Stimulated activated CD4-positive, alpha-beta T cell treated with anti-CD3 and anti-CD28 coated beads, Interleukin-15, amount 100 ng/mL, for 24 hours (primary cell): ENCODE measurements around the gene KRT72.
"Not testable (repeated sequence)": the region's sequence is repeated elsewhere in the genome, so short reads cannot be mapped to it uniquely, and the experiment has no call there.

Experiments
- DNase-seq: peaks from one replicate; pipeline ENCODE4 v3.0.0-alpha.2; 2020

The KRT72 gene

DNA sequence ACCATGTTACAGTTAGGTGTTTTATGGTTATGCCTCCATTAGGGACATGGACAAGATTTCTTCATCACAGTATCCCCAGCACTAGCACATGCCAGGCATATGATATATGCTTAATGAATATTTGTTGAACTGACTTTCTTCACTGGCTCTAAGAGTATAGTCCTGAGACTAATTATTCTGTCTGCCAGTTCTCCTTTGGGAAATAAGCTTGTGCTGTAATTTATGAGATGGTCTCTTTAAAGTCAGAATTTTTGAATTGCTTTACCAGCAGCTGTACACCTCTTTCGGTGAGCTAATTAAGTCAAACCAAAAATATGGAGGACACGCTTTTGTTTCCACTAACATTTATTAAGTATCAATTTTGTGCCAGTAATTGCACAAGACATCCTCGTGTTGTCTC lies 4.8 kb upstream of the KRT72 start:
- no peak for DNase-seq

DNA sequence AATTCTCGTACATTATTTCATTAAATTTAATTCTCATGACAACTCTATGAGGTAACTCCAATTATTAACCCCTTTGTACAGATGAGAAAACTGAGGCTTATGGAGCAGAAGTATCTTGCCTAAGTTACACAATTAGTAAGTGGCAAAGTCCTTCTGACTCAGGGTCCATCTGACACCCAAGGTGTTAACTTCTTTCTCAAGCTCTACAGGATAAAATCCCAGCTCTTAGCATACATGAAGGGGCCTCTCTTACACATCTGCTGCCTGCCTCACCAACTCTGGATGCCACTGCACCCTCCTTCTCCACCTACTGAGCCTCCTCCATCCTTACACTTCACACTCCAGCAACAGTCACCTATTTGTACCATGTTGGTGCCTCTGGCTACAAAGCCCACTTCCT lies 4.3 kb upstream of the KRT72 start:
- no peak for DNase-seq

GRCh38 chr12:52604859-52605258 lies 3.6 kb upstream of the KRT72 start:
- no peak for DNase-seq

DNA sequence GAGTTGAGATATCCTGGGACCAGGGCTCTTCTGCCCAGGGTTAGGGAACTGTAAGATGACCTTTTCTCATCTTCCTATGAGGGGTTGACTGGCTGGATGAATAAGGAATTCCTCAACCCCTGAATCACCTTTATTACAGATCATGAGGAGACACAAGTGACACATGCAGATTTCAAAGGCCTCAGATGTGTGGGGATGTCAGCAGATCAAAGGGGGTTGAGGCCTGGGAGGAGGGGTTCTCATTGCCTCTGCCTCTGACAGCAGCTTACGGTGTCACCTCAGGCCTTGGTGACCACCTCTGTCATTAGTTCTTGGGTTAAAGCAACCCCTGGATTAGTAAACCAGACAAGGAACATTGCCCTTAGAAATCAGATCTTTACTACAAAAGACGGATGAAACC lies 2.1 kb upstream of the KRT72 start:
- no peak for DNase-seq

DNA sequence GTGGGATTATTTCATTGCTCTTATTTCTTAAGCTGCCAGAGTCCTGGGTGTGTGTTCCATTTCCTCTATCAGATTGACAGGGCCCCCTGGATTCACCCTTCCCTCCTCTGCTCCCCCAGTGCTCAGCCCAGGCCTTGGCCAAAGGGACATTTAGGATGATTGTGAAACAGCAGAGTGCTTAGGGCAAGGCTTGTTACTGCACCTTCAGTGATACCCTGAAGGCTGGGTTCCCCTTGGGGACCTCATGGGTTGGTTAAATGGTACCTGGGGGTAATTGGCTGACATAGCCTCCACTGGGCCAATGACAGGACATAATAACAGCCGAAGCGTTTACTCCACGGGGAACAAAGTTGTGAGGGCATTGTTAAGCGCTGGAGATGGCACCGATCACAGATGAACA lies 1.3 kb upstream of the KRT72 start:
- DNase-seq, result no peak

- DNase-seq, result no peak
Measured at GRCh38 chr12:52601671-52602070, 408 bp upstream of the KRT72 start.

DNA sequence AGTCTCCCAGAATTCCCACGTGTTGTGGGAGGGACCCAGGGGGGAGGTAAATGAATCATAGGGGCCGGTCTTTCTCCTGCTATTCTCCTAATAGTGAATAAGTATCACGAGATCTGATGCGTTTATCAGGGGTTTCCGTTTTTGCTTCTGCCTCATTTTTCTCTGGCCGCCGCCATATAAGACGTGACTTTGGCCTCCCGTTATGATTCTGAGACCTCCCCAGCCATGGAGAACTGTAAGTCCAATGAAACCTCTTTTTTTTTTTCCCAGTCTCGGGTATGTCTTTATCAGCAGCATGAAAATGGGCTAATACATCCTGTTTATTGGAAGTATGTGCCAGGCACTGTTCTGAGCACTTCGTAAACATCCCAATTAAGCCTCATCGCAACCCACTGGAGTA lies 788 bp downstream of the KRT72 start:
- no peak for DNase-seq

GRCh38 chr12:52600071-52600470 lies 1.2 kb downstream of the KRT72 start:
- DNase-seq, result no peak

- DNase-seq, result no peak
Measured at GRCh38 chr12:52598966-52599365, 2.3 kb downstream of the KRT72 start.

- not testable (repeated sequence) for DNase-seq
Measured at GRCh38 chr12:52594237-52594636, 7.0 kb downstream of the KRT72 start.

GRCh38 chr12:52591521-52591920 lies 9.7 kb downstream of the KRT72 start:
- no peak for DNase-seq

DNA sequence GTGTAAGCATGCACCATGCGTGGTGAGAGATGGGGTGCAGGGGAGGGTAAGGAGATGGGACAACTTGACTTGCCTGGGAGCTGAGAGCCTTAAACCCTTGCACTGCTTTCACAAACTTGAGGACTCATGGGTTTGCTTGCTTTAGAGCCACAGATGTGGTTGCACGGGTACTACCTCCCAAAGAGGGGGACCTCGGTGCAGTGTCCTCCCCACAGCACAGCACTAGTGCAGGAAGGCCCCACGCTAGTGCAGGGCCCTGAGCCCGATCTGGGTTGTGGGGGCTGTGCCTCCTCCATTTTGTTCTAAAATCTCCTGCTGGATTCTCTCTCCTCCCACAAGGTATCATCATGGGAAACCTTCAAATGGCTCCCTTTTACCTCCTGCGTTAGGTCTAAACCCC lies 11.2 kb downstream of the KRT72 start:
- no peak for DNase-seq

DNA sequence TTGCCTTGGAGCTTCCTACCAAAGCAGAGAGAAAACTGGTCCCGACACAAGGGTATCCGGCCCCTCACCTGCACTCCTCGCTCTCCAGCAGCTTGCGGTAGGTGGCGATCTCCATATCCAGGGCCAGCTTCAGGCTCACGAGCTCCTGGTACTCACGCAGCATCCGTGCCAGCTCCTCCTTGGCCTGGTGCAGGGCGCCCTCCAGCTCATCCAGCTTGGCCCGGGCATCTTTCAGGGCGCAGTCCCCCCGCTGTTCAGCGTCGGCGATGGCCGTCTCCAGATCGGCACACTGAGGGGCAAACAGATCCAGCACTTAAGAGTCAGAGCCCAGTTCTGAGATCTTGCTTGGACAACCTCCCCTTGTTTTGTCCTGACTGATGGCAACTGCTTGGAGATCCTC lies 13.7 kb downstream of the KRT72 start:
- no peak for DNase-seq

GRCh38 chr12:52585946-52586345 lies 15.3 kb downstream of the KRT72 start:
- DNase-seq, result peak; percentile 34

GRCh38 chr12:52585066-52585465 lies 16.2 kb downstream of the KRT72 start:
- DNase-seq, result no peak

DNA sequence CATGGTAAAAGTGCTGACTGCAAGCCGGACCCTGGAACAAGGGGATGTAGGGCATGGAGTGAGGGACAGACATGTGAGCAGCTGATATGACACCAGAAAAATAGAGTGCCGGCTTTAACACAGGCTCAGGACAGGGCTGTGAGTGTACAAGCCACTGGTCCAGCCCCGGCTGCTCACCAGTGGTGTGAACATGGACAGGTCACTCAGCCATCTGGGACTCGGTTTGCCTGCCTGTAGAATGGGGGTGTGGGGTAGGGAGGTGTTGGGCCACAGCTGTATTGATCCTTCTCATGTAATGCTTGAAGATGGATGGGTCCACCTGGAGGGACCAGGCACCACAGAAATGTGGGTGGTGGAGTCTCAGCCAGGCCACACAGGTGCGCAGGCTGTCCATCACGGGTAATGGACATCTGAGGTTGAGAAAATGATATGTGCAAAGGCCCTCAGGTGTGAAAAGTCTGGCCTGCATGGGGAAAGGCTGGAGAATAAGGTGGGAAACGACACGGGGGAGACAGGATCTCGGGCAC lies 17.0 kb downstream of the KRT72 start:
- no peak for DNase-seq

- DNase-seq, result peak; percentile 67
Measured at GRCh38 chr12:52582971-52583456, 18.2 kb downstream of the KRT72 start.

- no peak for DNase-seq
Measured at GRCh38 chr12:52582486-52582885, 18.8 kb downstream of the KRT72 start.

GRCh38 chr12:52581481-52581880 lies 19.8 kb downstream of the KRT72 start:
- DNase-seq, result no peak

DNA sequence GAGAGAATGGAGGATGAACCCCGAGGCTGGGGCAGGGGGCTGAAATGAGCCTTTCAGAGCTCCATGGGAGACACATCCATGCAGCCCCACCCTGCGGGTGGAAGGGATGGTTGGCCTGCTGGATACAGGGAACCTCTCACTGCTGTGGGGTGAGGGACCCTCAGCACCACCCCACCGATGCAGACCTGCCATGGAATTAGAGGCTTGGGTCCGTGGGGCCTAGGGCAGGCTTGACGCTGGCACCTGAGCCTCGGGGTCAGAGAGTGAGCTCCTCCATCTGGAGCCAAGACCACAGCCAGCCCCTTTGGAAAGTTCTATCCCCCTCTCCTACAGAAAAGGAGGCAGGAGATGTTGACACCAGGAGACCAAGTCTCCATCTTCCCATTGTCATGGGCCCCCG lies 20.2 kb downstream of the KRT72 start:
- no peak for DNase-seq

- no peak for DNase-seq
Measured at GRCh38 chr12:52580496-52580895, 20.8 kb downstream of the KRT72 start.

GRCh38 chr12:52579468-52580465 lies 21.5 kb downstream of the KRT72 start:
- no peak for DNase-seq

DNA sequence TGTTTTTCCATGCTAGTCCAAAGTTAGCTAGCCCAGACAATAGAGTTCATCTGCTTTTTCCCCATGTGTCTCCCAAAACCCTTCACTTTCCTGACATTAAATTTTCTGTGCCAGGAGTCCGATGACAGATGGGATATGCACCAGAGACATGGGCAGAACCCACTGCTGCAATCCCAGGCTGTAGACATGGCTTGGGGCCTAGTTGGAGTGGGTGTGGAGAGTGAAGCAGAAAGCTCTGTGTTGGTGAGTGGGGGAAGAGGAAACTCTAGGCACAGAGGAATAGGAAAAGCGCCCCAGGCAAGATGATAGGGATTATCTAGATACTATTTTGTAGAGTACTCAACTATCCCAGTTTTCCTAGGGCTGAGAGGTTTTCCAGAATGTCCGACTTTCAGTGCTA lies 22.8 kb downstream of the KRT72 start:
- DNase-seq, result no peak

- no peak for DNase-seq
Measured at GRCh38 chr12:52577316-52577715, 23.9 kb downstream of the KRT72 start.
